GM21423 (cell line): ENCODE data around the gene SLC52A3.
"Not testable (repeated sequence)": the region's sequence is repeated elsewhere in the genome, so short reads cannot be mapped to it uniquely, and the experiment has no call there.

Source experiments
- ATAC-seq: cut with Tn5 transposase; IDR thresholded peaks from one replicate; pipeline ENCODE4 v1.9.1; 2021; ENCODE audit warnings: mild to moderate bottlenecking, moderate library complexity; ENCODE audit not compliant: unreplicated experiment

SLC52A3 gene

DNA sequence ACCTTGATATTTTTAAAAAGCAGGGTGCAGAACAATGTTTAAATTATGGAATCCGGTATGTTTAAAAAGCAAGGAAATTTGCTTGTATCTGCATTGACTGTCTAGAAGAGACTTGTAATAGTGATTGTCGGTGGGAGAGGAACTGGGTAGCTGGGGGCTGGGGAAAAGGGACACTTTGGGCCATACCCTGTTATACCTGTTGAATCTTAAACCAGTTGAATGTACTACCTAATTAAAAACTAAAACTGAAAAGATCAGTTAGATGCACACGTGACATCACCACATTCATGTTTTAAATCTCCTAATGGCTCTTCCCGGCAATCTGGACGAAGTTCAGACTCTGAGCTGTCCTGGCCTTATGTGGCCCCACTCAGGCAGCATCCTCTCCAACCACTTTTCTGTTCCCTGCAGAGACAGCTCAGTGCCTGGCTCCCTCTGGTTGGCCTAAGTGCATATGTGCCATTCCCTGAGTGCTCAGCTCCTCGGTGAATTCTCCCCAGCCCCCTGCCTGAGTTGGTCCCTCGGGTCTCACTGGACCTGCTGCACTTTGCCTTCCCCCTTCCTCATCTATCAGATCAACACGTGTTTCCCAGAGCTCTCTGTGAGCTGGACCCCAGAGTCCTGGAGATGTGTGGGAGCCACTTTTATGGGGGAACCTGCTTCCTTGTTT lies 36.3 kb downstream of the SLC52A3 start:
- no peak for ATAC-seq

DNA sequence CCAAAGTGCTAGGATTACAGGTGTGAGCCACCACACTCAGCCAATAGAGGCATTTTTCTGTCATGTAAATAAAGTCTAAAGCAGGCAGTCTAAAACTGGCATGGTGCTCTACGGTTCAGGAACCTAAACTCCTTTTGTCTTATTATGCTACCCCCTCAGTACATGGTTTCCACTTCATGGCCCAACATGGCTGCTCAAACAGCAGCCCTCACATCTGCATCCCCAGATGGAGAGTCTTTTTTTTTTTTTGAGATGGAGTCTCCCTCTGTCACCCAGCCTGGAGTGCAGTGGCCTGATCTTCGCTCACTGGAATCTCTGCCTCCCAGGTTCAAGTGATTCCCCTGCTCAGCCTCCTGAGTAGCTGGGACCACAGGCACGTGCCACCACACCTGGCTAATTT lies 38.3 kb downstream of the SLC52A3 start:
- ATAC-seq: no peak

DNA sequence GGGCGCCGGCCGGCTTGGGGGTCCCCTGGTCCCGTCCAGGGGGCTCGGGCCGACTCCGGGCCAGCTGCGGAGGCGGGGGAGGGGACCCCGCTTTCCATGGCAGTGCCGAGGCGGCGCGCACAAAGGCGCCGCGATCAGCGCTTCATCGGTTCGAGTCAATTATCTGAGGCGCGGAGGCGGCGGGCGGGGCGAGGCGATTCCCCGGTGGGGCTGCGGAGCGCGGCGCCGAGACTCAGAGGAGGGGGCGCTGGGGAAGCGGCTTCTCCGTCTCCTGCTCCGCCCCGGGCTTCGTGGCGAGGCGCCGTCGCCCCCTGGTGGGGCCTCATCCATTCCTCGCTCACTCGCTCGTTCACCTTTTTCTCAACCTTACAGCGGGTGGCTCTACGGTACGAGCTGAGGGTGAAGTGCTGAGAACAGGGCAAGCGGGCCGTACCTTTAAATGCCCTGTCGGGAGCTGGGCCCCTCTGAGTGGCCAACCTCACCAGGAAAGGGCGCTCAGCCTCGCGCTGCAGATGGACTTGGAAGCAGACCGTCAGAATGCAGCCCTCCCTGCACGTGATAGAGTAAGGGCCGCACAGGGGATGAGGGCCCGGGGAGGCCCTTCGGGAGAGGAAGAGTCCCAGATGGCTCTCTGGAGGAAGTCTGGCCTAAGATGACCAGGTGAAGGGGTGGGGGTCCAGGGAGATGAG lies 39.9 kb downstream of the SLC52A3 start:
- ATAC-seq: no peak

DNA sequence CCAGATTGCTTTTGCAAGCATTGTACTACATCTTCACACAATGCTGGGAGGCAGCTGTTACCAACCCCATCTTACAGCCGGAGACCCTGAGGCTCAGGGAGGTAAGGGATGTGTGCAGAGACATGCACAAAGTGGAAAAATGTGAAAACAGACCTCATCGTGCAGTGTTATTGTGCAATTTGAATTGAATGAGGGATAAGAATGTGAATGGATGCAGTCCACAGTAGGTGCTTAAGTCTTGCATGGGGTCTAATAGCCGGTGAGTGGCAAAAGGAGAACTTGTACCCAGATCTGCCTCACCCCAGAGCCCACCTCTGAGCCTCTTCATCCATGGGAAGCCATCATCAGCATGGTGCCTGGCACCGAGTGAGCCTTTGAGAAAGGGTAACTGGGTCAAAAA lies 42.1 kb downstream of the SLC52A3 start:
- ATAC-seq: no peak

DNA sequence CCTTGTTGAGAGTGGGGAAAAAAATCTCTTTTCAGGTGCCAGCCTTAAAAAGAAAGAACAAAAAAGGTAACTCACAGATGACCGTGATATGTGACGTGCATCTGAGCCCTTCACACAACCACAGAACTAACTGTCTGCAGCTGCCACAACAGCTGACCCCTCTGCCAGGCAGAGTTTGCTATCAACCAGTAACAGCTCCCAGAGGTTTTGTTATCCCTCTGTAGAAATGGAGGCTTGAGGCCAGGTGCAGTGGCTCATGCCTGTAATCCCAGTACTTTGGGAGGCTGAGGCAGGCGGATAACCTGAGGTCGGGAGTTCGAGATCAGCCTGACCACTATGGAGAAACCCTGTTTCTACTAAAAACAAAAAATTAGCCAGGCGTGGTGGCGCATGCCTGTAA lies 42.8 kb downstream of the SLC52A3 start:
- no peak for ATAC-seq

DNA sequence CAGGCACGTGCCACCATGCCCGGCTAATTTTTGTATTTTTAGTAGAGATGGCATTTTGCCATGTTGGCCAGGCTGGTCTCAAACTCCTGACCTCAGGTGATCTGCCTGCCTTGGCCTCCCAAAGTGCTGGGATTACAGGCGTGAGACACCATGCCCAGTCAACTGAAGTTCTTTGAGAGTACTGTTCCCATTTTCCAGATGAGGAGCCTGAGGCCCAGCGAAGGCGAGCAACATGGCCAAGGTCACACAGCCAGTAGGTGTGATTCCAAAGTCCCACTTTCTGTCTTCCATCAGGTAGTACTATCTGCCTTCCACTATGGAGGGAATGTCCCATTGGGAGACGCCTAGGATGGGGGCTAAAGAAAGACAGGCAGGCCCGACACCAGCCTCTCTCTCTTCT lies 43.5 kb downstream of the SLC52A3 start:
- not testable (repeated sequence) for ATAC-seq

DNA sequence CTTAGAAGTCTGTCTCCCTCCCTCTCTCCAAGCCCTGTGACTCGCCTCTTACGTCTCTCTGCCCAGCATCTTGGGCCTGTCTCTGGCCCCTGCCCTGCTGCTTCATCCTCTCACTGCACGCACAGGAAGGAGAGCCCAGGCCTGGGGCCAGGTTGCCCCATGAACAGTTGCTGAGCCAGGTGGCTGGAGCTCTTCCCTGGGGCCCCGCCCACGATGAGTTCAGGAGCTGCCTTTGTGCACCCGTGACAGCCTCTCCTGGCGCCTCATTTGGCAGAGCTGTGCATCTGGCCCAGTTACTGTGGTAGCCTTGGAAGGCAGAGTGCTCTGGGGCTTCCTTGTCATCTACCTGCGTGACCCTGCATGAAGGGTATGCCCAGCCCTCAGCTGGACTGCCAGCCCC lies 44.5 kb downstream of the SLC52A3 start:
- no peak for ATAC-seq

DNA sequence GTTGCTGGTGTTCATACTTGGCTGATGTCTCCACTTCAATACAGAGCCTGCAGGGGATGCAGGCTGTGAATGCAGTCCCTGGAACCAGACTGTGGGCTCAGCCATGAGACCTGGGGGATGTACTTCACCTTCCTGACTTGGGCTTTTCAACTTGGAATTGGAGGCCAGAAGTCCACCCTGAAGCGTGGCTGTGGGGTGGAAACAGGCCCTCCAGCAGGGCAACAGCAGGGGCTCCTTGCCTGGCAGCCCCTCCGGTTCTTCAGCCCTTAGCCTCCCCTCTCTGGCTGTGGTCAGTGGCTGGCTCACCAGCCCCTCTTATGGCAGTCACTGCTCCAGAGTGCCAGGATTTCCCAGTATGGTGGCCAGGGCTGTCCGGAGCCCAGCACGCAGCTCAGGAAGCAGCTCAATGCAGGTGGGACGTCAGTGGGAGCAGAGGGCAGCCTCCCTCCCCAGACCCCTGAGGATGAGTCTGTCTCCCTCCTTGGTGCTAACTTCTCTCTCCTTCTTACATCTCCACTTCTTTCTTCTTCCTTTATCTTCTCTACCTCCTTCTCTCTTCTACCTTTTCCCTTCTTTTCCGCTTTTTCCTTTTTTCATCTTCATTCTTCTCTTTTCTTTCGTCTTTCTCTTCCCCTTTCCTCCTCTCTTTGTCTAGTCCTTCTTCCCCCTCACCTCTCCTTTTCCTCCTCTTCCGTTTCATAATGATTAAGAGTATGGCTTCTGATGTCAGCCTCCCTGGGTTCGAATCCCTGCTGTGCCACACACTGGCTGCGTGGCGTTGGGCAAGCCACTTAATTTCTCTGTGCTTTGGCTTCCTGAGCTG lies 45.3 kb downstream of the SLC52A3 start:
- ATAC-seq: no peak

DNA sequence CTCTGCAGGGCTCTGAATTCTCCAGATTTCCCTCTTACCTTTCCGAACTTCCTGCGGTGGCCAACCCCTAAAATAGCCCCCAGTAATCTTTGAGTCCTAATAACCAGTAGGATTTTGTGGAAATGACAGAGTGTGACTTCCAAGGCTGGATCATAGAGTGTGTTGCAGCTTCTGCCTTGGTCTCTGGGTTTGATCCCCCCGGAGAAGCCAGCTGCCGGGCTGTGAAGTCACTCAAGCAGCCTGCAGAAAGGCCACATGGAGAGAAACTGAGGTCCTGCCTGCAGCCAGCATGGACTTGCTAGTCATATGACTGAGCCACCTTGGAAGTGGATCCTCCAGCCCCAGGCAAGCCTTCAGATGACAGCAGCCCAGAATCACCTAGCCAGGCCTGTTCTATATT lies 46.4 kb downstream of the SLC52A3 start:
- no peak for ATAC-seq

DNA sequence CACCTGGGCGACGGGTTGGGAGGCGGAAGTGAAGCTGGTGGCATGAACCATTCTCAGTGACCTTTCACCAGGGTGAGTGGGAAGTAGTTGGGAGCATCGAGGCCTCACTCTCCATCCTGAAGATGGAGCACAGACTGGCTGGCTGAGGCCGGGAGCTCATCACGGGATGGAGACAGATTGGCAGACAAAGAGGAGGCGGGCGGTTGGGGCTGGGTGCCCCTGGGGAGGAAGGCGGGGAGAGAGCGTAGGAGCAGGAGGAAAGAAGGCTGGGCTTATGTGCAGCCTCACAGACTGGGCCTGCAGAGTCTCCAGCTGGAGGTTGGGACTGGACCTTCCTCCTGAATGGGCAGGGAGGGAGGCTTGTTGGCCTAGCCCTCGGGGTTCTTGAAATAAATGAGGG lies 48.5 kb downstream of the SLC52A3 start:
- no peak for ATAC-seq

DNA sequence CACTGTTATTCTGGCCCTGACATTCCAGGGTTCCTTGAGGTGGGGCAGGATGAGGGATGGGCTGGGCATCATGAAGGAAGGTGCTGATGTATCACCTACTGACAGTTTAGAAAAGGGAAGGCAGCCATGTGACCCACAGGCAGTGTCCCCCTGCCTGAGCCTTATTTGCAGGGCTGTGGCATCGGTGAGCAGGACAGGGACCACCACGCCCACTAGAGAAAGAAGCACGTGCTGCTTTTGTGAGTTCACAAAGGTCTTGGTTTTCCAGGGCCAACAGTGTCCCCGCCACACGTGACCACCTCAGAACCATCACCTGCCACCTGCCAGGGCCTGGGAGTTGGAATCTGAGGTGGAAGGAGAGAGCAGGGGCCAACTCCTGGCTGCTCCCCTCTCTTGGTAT lies 49.2 kb downstream of the SLC52A3 start:
- ATAC-seq: no peak

DNA sequence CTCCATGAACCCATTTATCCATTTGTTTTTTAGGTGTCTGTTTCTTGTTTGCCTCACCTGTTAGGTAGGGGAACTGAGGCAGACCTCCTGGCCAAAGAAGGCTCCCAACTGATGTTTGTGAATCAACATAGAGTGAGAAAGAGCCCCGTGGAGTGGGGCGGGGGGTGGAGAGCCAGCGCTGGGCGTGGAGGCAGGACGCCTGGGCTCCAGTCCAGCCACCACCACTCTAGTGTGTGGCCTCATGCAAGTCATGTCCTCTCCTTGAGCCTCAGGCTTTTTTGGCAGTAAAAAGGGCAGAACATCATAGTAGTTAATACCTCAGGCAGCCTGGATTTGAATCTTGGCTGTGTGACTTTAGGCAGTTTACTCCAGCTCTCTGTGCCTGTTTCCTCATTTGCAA lies 50.5 kb downstream of the SLC52A3 start:
- no peak for ATAC-seq

DNA sequence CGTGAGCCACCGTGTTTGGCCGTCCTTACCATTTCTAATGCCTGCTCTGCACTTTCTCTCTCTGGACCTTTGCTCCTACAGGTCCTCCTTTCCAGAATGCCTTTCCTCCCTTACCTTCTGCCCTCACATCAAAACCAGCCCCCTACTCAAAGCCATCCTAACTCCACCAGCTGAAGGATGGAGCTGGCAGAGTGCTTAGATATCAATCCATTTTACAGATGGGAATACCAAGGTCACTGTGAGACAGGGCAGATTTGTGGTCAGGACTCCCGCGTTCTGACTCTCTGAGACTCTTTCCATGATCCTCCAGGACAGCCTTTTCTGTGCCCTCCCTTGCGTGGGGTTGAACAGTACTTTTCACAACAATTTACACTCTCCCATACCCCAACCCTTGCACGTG lies 51.0 kb downstream of the SLC52A3 start:
- ATAC-seq: no peak

DNA sequence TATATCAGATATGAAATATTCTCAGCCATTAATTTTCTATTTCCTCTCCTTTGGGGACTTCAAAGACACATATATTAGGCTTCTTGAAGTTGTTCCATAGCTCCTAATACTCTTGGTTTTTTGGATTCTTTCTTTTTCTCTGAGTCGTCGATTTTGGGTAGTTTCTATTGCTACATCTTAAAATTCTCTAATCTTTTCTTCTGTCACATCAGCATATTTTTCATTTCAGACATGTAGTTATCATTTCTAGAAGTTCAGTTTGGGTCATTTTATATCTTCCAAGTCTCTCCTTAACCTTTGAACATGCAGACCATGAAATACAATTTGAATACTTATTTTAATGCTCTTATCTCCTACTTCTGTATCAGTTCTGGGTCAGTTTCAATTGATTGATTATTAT lies 53.8 kb downstream of the SLC52A3 start:
- no peak for ATAC-seq

DNA sequence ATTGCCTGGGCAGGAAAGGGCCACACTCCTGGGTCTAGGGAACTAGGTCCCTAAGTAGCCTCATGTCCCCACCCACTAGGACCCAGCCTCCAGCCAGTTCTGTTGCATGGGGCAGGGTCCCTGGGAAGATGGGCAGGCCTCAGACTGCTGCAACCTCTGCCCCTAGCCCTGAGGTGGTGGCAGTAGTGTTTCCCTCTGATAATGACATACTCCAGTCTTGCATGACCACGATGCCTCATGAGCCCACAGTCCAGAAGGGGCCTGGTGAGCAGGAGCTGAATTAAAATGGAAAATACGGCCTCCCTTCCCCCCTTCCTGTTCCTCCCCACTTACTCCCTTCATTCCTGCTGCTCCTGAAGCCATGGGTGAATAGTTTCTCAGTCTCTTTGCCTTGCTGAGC lies 56.7 kb downstream of the SLC52A3 start:
- no peak for ATAC-seq

DNA sequence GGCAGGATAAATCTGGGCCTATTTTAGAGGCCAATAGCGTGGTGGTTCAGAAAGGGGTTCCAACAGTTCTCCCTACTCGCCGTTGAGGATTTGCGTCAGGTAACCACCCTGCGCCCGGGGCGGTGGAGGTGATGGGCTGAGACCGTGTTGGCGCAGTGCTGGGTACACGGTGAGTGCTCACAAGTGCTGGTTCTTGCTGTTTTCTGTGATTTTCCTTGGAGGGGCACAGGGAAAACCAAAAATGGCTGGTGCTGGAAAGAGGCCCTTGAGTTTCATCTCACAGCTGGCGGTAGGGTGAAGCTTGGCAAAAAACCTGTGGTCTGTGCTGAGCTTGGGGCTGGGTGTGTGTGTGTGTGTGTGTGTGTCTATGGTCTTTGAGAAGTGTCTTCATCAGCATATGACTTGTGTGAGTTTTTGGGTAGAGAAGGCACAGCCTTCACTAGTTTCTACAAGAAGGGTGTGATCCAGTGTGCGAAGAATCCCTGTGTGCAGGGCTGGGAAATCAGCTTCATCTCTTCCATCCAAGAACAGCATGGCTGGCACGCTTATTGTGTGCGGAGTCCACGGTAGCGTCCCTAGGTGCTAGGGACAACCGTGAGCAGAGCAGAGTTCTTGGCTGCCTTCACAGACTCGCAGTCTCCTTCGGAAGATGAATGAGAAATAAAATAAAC lies 57.4 kb downstream of the SLC52A3 start:
- no peak for ATAC-seq
